Erythroblast (primary cell): ENCODE measurements around the gene HIGD2B.

Experiments used
- GATA1 ChIP-seq: IDR thresholded peaks from 2 replicates; pipeline ENCODE4 v1.6.1; 2011; ENCODE audit warnings: low read depth, mild to moderate bottlenecking, control low read depth, low read length, moderate library complexity
- POLR2A ChIP-seq: IDR thresholded peaks from 2 replicates; pipeline ENCODE4 v1.6.1; 2011; ENCODE audit warnings: mild to moderate bottlenecking, low read length

DNA sequence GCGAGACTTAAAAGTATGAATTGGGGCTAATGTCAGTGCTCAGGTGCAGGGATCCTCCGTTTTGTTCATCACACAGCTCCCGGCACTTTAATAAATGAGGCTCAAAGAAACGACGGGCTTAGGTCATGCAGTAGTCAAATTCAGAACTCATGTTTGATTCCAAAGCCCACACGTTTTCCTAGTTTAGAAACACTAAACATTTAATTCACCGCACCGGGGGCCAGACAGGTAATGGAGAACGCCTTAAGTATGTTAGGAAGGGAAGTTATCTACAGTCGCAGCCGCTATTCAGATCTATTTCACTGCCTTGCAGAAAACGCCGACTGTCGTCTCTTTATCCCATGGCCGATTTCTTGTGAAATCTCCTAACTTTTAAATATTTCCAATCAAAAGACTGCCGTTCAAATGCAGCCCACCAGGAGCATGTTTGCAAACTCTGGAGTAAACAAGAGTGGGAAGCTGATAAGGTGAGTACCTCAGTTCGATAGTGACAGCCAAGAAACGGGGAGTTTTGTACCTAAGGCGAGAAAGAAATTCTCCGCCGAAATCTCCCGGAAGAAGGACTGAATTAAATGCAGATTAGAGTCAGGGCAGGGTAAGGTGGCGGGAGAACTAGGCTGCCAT is 569 bp downstream of the HIGD2B start:
- TF ChIP-seq POLR2A (no peak), GATA1 (no peak)
